HG03097 (cell line): Measurements from ENCODE around the gene FAM186B.
"Not testable (repeated sequence)": the region's sequence is repeated elsewhere in the genome, so short reads cannot be mapped to it uniquely, and the experiment has no call there.

Source experiments
- ATAC-seq: cut with Tn5 transposase; IDR thresholded peaks from one replicate; pipeline ENCODE4 v1.9.1; 2021; ENCODE audit not compliant: unreplicated experiment, low FRiP score

Gene FAM186B

GRCh38 chr12:49605539-49605938, at the start of gene FAM186B:
FAM186B (minus strand) TSS chr12:49605639; CDS start chr12:49605477, 162 bp downstream.
- not testable (repeated sequence) for ATAC-seq

- ATAC-seq, result no peak
Observed at GRCh38 chr12:49654715-49655114, 49.3 kb upstream of the FAM186B start.

GRCh38 chr12:49652921-49653520, 47.6 kb upstream of the FAM186B start:
- ATAC-seq, result no peak

GRCh38 chr12:49651855-49652254, 46.4 kb upstream of the FAM186B start:
- no peak for ATAC-seq

GRCh38 chr12:49649892-49650291, 44.5 kb upstream of the FAM186B start:
- no peak for ATAC-seq

GRCh38 chr12:49649445-49649844, 44.0 kb upstream of the FAM186B start:
- no peak for ATAC-seq

- no peak for ATAC-seq
Observed at GRCh38 chr12:49648712-49649003, 43.2 kb upstream of the FAM186B start.

GRCh38 chr12:49647827-49648711, 42.6 kb upstream of the FAM186B start:
- ATAC-seq, result no peak

GRCh38 chr12:49646871-49647654, 41.6 kb upstream of the FAM186B start:
- ATAC-seq, result no peak

GRCh38 chr12:49646331-49646830, 40.9 kb upstream of the FAM186B start:
- ATAC-seq, result no peak

- ATAC-seq, result no peak
Observed at GRCh38 chr12:49645146-49646039, 40.0 kb upstream of the FAM186B start.

- ATAC-seq, result no peak
Observed at GRCh38 chr12:49644620-49644994, 39.2 kb upstream of the FAM186B start.

GRCh38 chr12:49643961-49644619, 38.7 kb upstream of the FAM186B start:
- ATAC-seq, result no peak

GRCh38 chr12:49643135-49643534, 37.7 kb upstream of the FAM186B start:
- ATAC-seq, result no peak

- no peak for ATAC-seq
Observed at GRCh38 chr12:49642370-49642802, 36.9 kb upstream of the FAM186B start.

- ATAC-seq, result no peak
Observed at GRCh38 chr12:49641748-49642369, 36.4 kb upstream of the FAM186B start.

- ATAC-seq, result no peak
Observed at GRCh38 chr12:49636979-49637755, 31.7 kb upstream of the FAM186B start.

GRCh38 chr12:49636574-49636973, 31.1 kb upstream of the FAM186B start:
- ATAC-seq, result no peak
